ENCODE results near the gene CETP.
A peak's percentile ranks its signal among the peaks of the same experiment; 100 is the strongest.
"Not testable (repeated sequence)": the region's sequence is repeated elsewhere in the genome, so short reads cannot be mapped to it uniquely, and the experiment has no call there.

The CETP gene

DNA sequence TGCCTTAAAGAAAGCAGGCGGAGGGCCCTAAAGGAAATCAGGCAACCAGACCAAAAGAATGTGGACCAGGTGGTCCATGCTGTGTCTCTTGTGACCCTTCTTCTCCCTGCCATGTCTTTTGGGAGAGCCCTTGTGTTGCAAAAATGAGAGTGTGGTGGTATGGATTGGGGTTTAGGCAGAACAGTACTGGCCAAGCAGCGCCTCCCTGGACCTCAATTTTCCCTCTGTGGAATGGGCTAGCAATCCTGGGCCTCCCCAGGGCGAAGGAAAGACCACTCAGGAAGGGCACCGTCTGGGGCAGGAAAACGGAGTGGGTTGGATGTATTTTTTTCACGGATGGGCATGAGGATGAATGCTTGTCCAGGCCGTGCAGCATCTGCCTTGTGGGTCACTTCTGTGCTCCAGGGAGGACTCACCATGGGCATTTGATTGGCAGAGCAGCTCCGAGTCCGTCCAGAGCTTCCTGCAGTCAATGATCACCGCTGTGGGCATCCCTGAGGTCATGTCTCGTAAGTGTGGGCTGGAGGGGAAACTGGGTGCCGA lies 20.1 kb downstream of the CETP start:
- DNase-seq (ENCODE audit: low spot score), result no peak

DNA sequence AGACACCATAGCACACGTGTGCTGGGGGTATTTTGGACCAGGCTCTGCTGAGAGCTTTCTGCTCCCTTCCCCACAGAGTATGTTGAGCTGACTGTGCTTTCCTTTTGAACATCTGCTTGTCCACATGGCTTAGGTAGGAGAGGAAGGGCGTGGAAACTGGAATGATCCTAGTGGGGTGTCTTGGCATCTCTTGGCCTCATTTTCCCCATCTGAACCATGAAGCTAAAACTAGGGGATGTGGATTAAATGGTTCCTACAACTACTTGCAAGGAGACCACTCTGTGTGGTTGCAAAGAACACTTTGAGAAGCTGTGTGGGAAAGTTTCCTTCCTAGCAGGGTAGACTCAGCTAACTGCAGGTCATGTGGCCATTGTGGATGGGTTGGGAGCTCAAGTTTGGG lies 20.9 kb downstream of the CETP start:
- no peak for DNase-seq (ENCODE audit: low spot score)

DNA sequence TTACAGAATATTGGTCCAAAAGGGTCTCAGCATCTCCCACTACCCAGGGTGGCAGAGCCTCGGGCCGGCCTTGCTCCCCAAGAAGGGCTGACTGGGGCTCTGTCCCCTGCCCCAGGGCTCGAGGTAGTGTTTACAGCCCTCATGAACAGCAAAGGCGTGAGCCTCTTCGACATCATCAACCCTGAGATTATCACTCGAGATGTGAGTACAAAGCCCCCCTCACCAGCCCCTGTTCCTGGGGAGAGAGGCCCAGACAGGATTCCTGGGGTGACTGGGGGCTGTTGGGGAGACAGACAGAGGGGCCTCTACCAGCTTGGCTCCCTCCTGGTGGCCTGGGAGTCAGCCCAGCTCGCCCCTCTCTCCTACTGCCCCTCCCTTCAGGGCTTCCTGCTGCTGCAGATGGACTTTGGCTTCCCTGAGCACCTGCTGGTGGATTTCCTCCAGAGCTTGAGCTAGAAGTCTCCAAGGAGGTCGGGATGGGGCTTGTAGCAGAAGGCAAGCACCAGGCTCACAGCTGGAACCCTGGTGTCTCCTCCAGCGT lies 21.5 kb downstream of the CETP start:
- DNase-seq (ENCODE audit: low spot score), result no peak

DNA sequence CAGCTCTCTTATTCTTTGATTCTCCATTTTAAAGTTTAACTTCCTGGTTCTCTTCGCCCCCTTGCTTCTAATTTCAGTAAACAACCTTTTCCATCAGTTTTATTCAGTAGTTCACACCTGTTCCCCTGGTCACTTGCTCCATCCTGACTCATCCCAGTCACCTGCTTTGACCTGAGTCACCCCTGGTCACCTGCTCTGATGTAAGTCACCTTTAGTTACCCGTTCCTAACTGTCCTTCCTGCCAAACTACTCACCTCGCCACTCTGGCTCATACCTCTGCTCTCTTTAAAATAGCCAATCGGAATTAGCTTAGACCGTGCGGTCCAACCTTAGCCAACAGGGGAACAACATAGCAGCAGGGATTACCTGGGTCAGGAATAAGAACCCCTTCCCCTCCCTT lies 22.9 kb downstream of the CETP start:
- no peak for DNase-seq (ENCODE audit: low spot score)

DNA sequence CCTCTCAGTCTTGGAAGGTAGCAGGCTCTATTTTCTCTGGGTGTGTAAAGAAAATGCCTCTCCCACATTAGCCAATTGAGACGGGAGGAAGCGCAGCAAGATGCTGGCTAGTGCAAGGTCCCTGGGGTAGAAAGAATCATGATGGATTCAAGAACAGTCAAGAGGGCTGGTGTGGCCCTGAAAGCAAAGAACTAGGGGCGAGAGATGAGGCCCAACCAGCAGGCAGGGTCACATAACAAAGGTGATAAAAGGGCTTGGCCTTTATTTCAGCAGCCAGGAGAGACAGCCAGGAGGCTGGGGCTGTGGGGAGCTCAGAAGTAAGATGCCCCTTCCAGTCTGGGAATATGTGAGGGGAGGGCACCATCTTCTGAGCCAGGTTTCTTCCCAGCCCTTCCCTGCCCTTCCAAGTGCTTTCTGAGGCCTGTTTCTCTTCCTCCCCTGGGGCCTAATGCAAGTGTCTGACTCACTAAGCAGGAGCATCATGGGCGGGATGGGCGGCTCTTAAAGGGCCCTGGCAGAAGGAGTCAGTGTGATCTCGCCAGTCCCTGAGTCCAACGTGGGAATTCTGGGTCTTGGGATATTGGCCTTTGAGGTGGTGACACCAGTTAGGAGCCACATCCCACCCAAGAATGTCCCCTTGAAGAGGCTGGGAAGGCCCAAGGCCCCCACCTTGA lies 23.7 kb downstream of the CETP start:
- no peak for DNase-seq (ENCODE audit: low spot score)

DNA sequence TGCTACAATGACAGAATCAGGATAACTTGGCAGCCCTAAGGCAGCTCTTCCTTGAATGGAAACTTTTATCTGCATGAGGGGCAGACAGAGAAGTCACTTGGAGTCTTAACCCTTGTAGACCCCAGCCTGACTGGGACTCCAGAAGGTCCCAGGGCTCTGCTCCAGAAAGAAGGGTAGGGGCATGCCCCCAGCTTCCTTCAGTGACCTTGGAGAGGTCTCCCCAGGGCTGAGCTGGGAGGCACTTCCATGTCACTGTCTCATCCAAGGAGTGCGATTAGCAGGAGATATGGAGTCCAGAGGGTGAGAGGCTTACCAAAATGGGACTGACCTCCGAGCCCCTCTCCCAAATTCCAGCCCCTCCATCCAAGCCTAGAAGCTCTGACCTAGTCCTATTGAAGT lies 24.2 kb downstream of the CETP start:
- DNase-seq (ENCODE audit: low spot score), result no peak

DNA sequence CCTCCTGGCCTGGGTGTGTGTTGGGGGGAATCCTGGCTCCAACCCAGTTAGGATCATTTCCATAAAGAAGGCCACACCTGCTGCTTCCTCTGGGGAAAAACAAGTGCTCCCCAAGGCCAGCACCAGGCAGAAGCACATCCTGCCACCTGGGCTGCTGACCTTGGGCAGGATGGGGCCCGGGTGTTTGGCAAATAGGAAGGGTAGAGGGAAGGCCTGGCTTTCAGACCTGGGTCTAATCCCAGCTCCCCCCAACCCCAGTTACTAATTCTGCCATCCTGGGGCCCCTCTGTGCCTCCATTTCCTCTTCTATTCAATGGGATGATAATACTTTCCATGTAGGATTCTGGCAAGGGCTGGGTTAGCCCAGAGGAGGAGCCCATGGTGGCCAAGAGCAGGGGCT lies 24.6 kb downstream of the CETP start:
- no peak for DNase-seq (ENCODE audit: low spot score)

DNA sequence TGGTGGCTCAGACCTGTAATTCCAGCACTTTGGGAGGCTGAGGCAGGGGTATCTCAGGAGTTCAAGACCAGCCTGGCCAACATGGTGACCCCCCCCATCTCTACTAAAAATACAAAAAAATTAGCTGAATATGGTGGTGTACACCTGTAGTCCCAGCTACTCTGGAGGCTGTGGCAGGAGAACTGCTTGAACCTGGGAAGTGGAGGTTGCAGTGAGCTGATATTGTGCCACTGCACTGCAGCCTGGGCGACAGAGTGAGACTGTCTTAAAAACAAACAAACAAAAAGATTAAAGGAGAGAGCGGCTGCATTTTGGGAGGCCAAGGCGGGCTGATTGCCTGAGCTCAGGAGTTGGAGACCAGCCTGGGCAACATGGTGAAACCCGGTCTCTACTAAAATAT lies 25.2 kb downstream of the CETP start:
- not testable (repeated sequence) for DNase-seq (ENCODE audit: low spot score)

DNA sequence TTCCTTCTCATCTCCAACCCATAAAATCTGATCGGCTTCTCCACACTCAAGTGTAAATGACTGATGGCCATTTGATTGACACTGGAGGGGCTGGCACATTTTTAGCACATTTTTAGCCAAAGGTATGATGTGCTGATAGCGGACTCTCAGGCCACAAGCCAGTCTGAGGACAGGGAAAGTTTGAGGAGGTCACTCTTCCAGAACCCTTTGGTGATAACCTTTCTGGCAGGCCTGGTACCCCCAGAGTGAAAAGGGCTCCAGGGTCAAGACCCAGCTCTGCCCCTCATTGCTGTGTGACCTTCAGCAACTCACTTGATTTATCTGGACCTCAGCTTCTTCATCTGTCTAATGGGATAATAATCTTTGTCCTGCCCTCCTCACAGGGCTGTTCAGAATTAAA lies 25.9 kb downstream of the CETP start:
- no peak for DNase-seq (ENCODE audit: low spot score)

DNA sequence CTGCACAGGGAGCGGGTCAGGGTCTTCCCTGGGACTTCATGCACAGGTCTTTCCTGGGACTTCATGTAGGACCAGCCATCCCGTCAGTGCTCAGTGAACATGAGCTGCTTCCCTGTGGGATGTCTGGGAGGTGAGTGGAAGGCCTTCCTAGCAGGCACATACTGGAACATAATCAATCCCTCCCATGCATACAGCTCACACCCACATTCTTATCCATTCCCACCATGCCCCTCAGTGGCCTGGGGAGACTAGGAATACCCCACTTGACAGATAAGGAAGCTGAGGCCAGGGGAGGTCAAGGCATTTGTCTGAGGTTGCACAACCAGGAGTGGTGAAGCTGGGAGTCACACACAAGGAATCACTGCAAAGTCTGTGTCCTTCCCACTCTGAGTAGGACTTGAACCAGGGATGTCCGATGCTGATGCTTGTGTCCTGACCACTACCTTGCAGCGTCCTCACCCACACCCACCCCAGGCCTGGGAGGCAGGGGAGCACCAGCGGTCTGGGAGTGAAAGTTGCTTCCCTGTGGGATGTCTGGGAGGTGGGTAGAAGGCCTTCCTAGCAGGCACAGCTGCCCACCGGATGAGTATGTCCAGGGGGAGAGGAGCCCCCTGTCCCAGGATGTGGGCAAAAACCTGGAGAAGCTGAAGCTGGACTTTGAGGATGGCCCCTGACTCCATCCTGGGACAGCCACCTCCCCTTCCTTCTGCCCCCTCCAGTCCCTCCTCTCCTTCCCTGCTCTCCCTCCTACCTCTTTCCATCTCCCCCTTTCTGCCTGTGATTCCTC lies 26.6 kb downstream of the CETP start:
- no peak for DNase-seq (ENCODE audit: low spot score)

DNA sequence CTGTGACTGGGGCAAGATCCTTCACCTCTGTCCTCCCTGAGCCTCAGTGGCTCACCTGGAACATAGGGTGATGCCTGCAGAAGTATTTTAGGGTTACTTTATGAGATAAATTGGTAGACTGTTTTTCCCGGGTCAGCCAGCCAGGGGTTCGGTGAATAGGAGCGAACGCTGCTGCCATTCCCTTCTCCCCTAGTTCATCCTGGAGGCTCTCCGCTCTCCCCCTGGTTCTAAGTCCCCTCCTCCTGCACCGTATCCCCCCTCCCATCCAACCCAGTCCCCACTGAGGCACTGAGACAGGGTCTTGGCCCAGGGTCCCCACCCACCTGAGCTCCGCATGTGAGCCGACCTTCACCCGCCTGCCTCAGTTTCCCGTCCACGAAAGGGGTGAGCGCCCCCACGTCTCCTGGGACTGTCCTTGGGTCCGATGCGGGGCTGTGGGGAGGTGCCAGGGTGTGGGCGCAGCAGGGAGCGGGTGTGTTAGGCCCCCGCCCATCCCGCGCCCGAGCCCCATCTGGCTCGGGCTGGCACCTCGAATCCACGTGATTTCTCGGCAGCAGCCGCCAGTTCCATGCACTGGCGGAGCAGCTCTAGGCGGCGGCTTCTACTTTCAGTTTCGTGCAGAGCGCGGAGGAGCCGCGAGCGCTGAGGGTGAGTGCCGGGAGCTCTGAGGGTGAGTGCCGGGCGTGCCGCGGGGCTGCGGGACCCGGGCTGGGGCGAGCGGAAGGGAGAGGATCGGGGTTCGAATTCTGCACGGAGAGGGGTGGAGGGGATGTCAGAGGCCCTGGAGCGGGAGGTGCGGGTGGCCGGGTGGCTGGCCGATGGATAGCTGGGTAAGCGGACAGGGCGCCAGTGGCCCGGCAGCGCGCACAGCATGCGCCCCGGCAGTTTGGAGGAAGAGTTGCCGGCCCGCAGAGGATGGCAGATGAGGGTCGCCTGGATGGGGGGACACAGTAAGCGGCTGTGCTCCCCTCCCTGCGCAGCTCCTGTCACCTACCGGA lies 27.5 kb downstream of the CETP start, which contains the start of gene NLRC5:
Gene NLRC5, plus strand, starts transcription at position 610 of the 998 bp plus-strand sequence. CDS start 31,156 bp downstream, outside the sequence.
- peak; percentile 90 for DNase-seq (ENCODE audit: low spot score)

DNA sequence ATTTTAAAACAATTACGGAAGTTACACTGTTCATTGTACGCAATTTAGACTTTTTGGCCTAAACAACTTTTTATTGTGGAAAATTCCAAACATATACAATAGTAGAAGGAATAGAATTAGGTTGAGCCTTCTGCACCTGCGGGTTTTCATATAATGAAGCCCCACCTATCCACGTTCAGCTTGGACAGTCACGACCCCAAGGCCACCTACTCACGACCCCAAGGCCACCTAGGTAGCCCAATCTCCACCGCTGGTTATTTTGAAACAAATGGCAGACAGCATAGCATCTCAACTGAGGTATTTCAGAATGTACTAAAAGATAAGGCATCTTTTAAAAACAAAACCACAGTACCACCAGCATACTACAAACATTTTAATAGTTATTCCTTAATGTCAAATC lies 28.2 kb downstream of the CETP start:
- DNase-seq (ENCODE audit: low spot score), result no peak

DNA sequence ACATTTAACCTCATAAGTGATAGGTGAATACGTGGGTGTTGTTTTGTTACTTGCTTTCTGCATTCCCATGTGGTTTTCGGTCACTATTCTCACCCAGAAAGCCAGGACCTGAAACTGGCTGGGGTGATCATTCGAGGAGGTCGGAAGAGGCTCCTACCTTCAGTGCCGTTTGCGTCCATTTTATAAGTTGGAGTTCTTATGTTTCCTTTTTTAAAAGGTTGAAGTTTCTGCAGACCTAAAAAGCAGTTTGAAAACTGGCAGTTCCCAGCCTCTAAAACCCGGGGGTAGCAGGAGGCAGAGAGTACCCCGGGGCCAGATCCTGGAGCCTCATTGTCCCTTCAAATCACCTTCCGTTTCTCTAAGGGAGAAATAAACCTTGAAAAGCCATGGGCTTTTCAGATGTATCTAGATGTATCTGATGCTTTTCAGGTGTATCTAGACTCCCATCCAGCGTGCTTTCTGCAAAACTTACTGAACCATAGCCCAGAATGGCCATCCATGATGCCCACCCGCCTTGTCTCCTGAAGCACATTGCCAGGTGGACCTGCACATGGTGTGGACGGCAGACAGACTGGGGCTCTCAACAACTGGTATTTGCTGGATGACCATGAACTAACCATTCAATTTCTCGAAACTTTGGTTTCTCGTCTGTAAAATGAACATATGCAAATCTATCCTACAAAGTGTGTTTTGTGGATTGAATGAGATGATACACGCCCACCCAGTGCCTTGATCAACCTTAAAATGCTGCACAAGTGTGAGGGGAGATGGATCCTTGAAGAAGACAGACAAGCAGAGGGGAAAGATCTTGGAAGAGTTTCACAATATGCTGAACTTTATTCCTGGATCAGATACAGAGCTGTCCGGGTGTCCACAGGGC lies 28.9 kb downstream of the CETP start:
- DNase-seq (ENCODE audit: low spot score), result no peak

DNA sequence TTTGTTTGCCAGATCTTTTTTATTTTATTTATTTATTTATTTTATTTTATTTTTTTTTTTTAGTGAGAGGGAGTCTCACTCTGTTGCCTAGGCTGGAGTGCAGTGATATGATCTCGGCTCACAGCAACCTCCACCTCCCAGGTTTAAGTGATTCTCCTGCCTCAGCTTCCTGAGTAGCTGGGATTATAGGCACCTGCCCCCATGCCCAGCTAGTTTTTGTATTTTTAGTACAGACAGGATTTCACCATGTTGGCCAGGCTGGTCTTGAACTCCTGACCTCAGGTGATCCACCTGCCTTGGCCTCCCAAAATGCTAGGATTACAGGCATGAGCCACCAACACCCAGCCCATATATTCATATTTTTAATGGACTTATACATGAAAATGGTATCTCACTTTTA lies 30.7 kb downstream of the CETP start:
- not testable (repeated sequence) for DNase-seq (ENCODE audit: low spot score)

DNA sequence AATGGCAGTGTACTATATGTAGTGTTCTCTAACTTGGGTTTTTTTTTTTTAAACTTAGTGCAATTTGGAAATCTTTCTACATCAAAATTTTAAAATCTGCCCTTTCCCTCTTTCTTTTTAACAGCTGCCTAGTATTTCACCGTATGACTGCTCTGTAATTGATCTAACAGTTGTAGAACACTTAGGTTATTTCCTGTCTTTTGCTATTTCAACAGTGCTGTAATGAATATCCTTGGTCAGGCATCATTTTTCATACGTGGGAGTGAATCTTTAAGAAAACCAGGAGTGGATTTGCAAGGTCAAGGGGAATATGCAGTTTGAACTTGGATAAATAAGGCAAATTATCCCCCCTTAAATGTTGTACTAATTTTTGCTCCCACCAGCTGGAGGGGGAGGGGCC lies 31.5 kb downstream of the CETP start:
- no peak for DNase-seq (ENCODE audit: low spot score)

DNA sequence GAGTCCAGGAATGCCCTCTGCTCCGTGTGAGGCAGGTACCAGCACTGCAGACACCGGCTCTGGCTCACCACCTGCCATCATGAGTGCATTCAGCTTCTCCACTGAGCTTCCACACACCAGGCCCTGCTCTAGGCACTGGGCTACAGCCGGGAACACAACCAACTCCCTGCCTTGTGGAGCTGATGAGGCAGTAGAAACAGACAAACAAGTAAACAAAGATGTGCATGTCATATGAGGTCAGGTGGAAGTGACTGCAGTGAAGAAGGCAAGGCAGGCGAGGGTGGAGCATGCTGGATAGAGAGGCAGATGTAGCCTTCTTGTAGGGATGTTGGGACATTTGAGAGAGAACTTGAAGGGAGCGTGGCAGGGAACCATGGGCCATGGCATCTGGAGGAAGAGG lies 32.6 kb downstream of the CETP start:
- DNase-seq (ENCODE audit: low spot score), result no peak

DNA sequence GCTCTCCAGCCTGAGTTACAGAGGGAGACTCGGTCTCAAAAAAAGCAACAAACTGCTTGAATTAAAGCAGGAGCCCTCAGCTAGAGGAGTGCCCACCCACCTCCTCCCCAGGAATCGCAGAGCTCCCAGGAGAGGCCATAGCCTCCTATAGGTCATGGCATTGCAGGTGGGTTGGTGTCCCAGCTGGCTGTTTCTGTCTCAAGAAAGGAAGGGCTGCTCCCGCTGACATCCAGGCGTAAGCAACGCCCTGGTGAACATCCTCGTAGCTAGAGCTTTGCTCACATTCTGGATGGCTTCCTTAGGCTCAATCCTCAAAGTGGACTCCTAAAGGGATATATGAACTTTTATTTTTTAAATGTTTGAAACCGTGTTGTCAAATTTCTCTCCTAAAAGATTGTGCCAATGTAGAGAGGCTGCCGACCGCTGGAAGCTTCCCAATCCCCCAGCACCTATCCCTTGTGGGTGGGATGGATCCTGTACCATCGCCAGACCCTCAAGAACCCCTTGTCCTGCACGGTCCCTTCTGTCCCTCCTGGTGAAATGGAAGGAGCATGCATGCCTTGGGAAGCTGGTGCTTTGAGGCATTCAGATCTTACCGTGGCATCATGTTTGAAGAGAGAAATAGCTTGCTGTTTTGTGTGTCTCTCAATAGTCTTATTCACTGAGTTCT lies 33.5 kb downstream of the CETP start:
- DNase-seq (ENCODE audit: low spot score), result no peak

DNA sequence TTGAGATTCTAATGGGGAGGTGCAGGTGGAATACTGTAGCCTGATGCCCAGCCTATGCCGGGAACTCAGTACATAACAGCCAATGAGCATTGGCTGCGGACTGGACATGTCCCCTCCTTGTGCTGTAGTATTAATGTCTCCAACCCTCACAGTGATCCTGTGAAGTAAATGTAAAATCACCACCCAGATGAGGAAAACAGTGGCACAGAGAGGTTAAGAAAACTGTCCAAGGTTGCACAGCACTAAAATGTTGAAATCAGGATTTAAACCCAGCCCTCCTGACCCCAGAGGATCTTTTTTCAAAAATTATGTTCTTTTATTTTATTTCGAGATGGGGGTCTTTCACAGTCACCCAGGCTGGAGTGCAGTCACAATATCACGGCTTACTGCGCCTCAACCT lies 35.5 kb downstream of the CETP start:
- no peak for DNase-seq (ENCODE audit: low spot score)

DNA sequence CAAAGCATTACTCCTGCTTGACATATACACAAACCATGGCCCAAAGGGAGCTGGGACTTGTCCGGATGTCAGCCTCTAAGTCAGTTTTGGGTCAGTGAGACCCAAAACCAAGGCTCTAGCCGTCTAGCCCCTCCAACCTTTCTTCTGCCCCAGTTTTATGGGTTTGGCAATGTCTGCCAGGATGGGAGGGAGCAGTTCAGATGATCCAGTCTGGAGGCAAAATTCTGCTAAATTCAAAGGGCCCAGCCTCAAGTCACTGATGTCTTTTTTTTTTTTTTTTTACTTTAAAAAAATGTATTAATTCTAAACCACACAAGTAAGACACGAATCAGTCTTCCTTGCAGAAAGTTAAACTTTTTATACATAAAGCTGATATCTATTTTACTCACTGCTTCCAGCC lies 36.2 kb downstream of the CETP start:
- DNase-seq (ENCODE audit: low spot score), result no peak

DNA sequence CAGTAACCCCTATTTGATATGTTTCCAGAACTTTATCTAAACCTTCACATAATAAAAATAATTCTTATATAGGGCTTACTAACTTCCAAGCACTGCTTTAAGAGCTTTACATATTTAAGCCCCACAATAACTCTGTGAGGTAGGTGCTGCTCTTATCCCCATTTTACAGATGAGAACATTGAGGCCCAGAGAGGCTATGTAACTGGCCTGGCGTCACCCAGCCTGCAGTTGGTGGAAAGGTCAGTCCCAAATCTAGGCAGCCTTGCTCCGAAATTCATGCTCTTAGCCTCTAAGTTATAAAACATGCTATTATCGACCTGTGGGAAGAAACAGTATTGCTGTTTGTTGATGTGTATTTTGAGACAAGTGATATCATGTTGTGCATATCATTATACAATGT lies 36.6 kb downstream of the CETP start:
- DNase-seq (ENCODE audit: low spot score), result no peak

Measured in CD4-positive, alpha-beta T cell treated with Interleukin-6 at 100 ng/mL for 8 hours (primary cell).